Adrenal gland (tissue), 5 donors: ENCODE measurements around the gene UBE2A.

Source experiments
- POLR2A ChIP-seq, 2 donors: fragments of 450-650 bp; IDR thresholded peaks; one replicate each; pipeline ENCODE4 v1.6.1; 2017; ENCODE audit warnings: antibody characterized with exemption in 2 of 2, mild to moderate bottlenecking in 2 of 2, moderate library complexity in 1 of 2
- TF ChIP-seq, protein P1 (sequence below), 6 experiments: fragments of 450-650 bp in 4 of 6; fragments of 200-600 bp in 2 of 6; sonication (generic) in 1 of 6; IDR thresholded peaks; 1 replicate in 5 of 6; 2 replicates in 1 of 6; pipeline versions ENCODE4 v1.5.1 to v1.8.0; 2016 to 2021; ENCODE audit warnings: antibody characterized with exemption in 6 of 6, mild to moderate bottlenecking in 2 of 6, moderate library complexity in 1 of 6
- donor health status: DM: no; HTN: no; CAD: no.

DNA sequence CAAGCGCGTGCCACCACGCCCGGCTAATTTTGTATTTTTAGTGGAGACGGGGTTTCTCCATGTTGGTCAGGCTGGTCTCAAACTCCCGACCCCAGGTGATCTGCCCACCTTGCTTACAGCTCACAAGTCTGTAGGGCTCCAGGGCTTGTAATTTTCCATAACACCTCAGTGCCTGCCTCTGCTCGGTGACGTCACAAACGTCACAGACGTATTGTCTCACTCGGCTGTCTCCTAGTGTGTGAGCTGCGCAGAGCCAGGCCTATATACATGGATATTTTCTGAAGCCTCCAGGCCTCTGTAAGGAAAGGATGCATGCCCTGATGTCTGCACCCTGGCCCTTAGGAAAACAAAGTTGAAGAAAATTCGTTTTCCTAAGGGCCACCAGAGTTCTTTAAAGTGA, 40.4 kb downstream of the UBE2A start:
- TF ChIP-seq, protein P1, sequence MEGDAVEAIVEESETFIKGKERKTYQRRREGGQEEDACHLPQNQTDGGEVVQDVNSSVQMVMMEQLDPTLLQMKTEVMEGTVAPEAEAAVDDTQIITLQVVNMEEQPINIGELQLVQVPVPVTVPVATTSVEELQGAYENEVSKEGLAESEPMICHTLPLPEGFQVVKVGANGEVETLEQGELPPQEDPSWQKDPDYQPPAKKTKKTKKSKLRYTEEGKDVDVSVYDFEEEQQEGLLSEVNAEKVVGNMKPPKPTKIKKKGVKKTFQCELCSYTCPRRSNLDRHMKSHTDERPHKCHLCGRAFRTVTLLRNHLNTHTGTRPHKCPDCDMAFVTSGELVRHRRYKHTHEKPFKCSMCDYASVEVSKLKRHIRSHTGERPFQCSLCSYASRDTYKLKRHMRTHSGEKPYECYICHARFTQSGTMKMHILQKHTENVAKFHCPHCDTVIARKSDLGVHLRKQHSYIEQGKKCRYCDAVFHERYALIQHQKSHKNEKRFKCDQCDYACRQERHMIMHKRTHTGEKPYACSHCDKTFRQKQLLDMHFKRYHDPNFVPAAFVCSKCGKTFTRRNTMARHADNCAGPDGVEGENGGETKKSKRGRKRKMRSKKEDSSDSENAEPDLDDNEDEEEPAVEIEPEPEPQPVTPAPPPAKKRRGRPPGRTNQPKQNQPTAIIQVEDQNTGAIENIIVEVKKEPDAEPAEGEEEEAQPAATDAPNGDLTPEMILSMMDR (IDR thresholded peaks at IDR 0.05): no peak
- TF ChIP-seq POLR2A (IDR thresholded peaks at IDR 0.05): no peak
